Body of pancreas (tissue), 4 donors: ENCODE results near the gene SERPINB1. TPM values are rescaled to one million over a fixed set of nuclear protein-coding genes. Genes with fewer than 3 reads are reported as not detected.

ENCODE experiments used
- ATAC-seq: fragments of 150-250 bp; one replicate; pipeline ENCODE4 v1.9.1; 2016
- DNase-seq, 4 donors: peaks; one replicate each; pipeline ENCODE4 v3.0.0-alpha.2; 2019
- H3K27ac ChIP-seq, 4 donors: fragments of 200-600 bp; sonication (generic); 1 replicate in 3 of 4; 2 replicates in 1 of 4; pipeline versions ENCODE4 v1.5.1 to v1.6.1; 2016 to 2019; ENCODE audit warnings: mild to moderate bottlenecking in 1 of 4, mixed read lengths in 1 of 4, moderate library complexity in 1 of 4
- H3K27me3 ChIP-seq, 2 donors: fragments of 200-600 bp; sonication (generic); one replicate each; pipeline ENCODE4 v1.6.0; 2016; ENCODE audit warnings: mild to moderate bottlenecking in 1 of 2
- H3K36me3 ChIP-seq, 2 donors: fragments of 200-600 bp; sonication (generic); replicated peaks in 1 of 2; 2 replicates each; pipeline ENCODE4 v1.5.1; 2016; ENCODE audit warnings: low read depth in 2 of 2; ENCODE audit not compliant: insufficient read depth in 1 of 2
- H3K4me1 ChIP-seq: fragments of 200-600 bp; sonication (generic); one replicate; pipeline ENCODE4 v1.6.0; 2016
- H3K4me3 ChIP-seq, 2 donors: fragments of 200-600 bp; sonication (generic); 1 replicate in 1 of 2; 2 replicates in 1 of 2; pipeline ENCODE4 v1.5.1; 2016 to 2019
- H3K9me3 ChIP-seq, 3 donors: fragments of 200-600 bp; sonication (generic); 1 replicate in 2 of 3; 2 replicates in 1 of 3; pipeline ENCODE4 v1.5.1; 2016
- CTCF ChIP-seq, 7 experiments: fragments of 450-650 bp in 4 of 7; fragments of 200-600 bp in 3 of 7; sonication (generic) in 3 of 7; IDR thresholded peaks; one replicate each; pipeline ENCODE4 v1.5.1; 2016 to 2019; ENCODE audit warnings: antibody characterized with exemption in 7 of 7
- POLR2A ChIP-seq, 3 donors: fragments of 450-650 bp; IDR thresholded peaks; one replicate each; pipeline ENCODE4 v1.6.1; 2016; ENCODE audit warnings: antibody characterized with exemption in 3 of 3, mild to moderate bottlenecking in 2 of 3
- WGBS, 2 donors: methylation state at CpG; one replicate each; pipeline ENCODE4 v1.1.5; 2017; 5-methylcytosine and 5-hydroxymethylcytosine counted together
- intact Hi-C: fragments of 100-400 bp; cut with DNase I; formaldehyde crosslinking; loops from one replicate; pipeline ENCODE4 v1.15.1; 2023
- total RNA-seq, 2 donors: library from RNA; depleted of rRNA; stranded (reverse); fragments of >200 nt; gene quantifications; one replicate each; pipeline ENCODE4 v1.1.0, GENCODE V29; 2016

SERPINB1 gene
- total RNA-seq, 2 donors from 2014 or later = 19.1 to 80.4 TPM

GRCh38 chr6:2831392-2831791 lies 10.3 kb downstream of the SERPINB1 start:
- Histone ChIP-seq H3K4me3 (no peak overlapping the region), H3K27ac (peak overlapping the region in 2 of 4 donors; percentile 1 to 33), H3K36me3 (peaks cover 0 to 12% of the 10 kb centered on the region in 2 donors), H3K27me3 (no peaks in the 10 kb centered on the region), H3K4me1 (peaks cover 14% of the 10 kb centered on the region), H3K9me3 (no peaks in the 10 kb centered on the region)
- peak; percentile 29 for ATAC-seq
- intact Hi-C loops = no loop called here
- 78 to 93% methylated on average over 2 of the region's 2 CpGs for WGBS, 2 donors
- TF ChIP-seq CTCF (IDR thresholded peaks at IDR 0.05) (no peak), POLR2A (IDR thresholded peaks at IDR 0.05) (no peak)
- no peak for DNase-seq

GRCh38 chr6:2830183-2830582 lies 11.5 kb downstream of the SERPINB1 start:
- Histone ChIP-seq H3K27me3 (no peaks in the 10 kb centered on the region), H3K36me3 (peaks cover 0 to 10% of the 10 kb centered on the region in 2 donors), H3K9me3 (no peaks in the 10 kb centered on the region), H3K4me1 (peaks cover 4% of the 10 kb centered on the region), H3K27ac (peak overlapping the region in 1 of 4 donors; percentile 19), H3K4me3 (no peak overlapping the region)
- DNase-seq (no peak), ATAC-seq (no peak)
- 31 to 42% methylated on average over 3 of the region's 3 CpGs for WGBS, 2 donors
- TF ChIP-seq CTCF (IDR thresholded peaks at IDR 0.05) (no peak), POLR2A (IDR thresholded peaks at IDR 0.05) (no peak)
- intact Hi-C loops = no loop called here

GRCh38 chr6:2829253-2829652 lies 12.4 kb downstream of the SERPINB1 start:
- intact Hi-C loops = no loop called here
- no peak for DNase-seq
- Histone ChIP-seq H3K27me3 (no peaks in the 10 kb centered on the region), H3K27ac (no peak overlapping the region), H3K36me3 (peaks cover 0 to 5% of the 10 kb centered on the region in 2 donors), H3K4me1 (peaks cover 4% of the 10 kb centered on the region), H3K4me3 (no peak overlapping the region), H3K9me3 (no peaks in the 10 kb centered on the region)
- TF ChIP-seq POLR2A (IDR thresholded peaks at IDR 0.05) = no peak
- TF ChIP-seq CTCF (IDR thresholded peaks at IDR 0.05) = no peak
- WGBS, 2 donors = 83 to 94% methylated on average over 2 of the region's 2 CpGs
- ATAC-seq = no peak

- DNase-seq (no peak), ATAC-seq (no peak)
- peaks cover 4% of the 10 kb centered on the region for H3K4me1 ChIP-seq
Observed at GRCh38 chr6:2828629-2829028, 13.0 kb downstream of the SERPINB1 start.

More at GRCh38 chr6:2828629-2829028, 13.0 kb downstream of the SERPINB1 start:
- TF ChIP-seq POLR2A (IDR thresholded peaks at IDR 0.05) (no peak), CTCF (IDR thresholded peaks at IDR 0.05) (no peak)
- intact Hi-C loops = no loop called here
- H3K27ac ChIP-seq = no peak overlapping the region
- H3K9me3 ChIP-seq = no peaks in the 10 kb centered on the region
- no peaks in the 10 kb centered on the region for H3K27me3 ChIP-seq
- no peak overlapping the region for H3K4me3 ChIP-seq
- WGBS, 2 donors = 83 to 87% methylated on average over 4 of the region's 4 CpGs
- peaks cover 0 to 2% of the 10 kb centered on the region in 2 donors for H3K36me3 ChIP-seq
